K562 (cell line): ENCODE data around the gene AMMECR1L. TPM values are rescaled to one million over a fixed set of nuclear protein-coding genes. Genes with fewer than 3 reads are reported as not detected.

Experiments used
- ATAC-seq: fragments of 200-7000 bp; cut with Tn5 transposase; 3 replicates; pipeline ENCODE4 v1.9.1; 2020; ENCODE audit warnings: moderate library complexity
- BruUV-seq: library from RNA; stranded (reverse); fragments of 400-500 nt; replicated peaks from 2 replicates; lab custom pipeline; 2021; lab: Mats Ljungman, UMichigan
- CTCF ChIA-PET: fragments of 300-600 bp; formaldehyde crosslinking; extraction: SDS; loops from one replicate; lab custom pipeline; 2021; ENCODE audit warnings: low intra/inter-chr PET ratio; lab: Yijun Ruan, JAX
- POLR2A ChIA-PET: fragments of 300-600, 350-650 bp; sonication (Branson Sonifier 250); formaldehyde crosslinking; extraction: SDS; loops from one replicate; lab custom pipeline; 2021; ENCODE audit warnings: antibody characterized with exemption, inconsistent platforms; lab: Yijun Ruan, JAX
- DNase-seq, 4 experiments: peaks; one replicate each; pipeline versions ENCODE4 v3.0.0 to v3.0.0-alpha.2; 2011 to 2018; ENCODE audit warnings: low spot score in 3 of 4, mixed read lengths in 3 of 4; ENCODE audit errors: extremely low read depth in 1 of 4
- FAIRE-seq: peaks from 2 replicates; lab custom pipeline; 2011; peaks lifted over from hg19 to GRCh38; lab: Jason Lieb, UNC
- H2AFZ ChIP-seq: 2 replicates; pipeline ENCODE4 v1.6.0; 2011; ENCODE audit warnings: low read depth, low read length, control low read depth, inconsistent platforms
- H3K27ac ChIP-seq: fragments of 200-600 bp; 3 replicates; pipeline ENCODE4 v1.8.0; 2011; ENCODE audit warnings: low read depth, mild to moderate bottlenecking, control low read depth, inconsistent platforms, low read length, moderate library complexity, mixed read lengths; ENCODE audit errors: extremely low read depth
- H3K27me3 ChIP-seq, 2 experiments: fragments of 300-600 bp in 1 of 2; 2 replicates in 1 of 2; 3 replicates in 1 of 2; pipeline versions ENCODE4 v1.6.0 to v1.8.0; 2011; ENCODE audit warnings: inconsistent platforms in 2 of 2, low read length in 2 of 2, mild to moderate bottlenecking in 1 of 2, mixed read lengths in 1 of 2, moderate library complexity in 1 of 2; ENCODE audit not compliant: control insufficient read depth in 2 of 2, insufficient read depth in 2 of 2
- H3K36me3 ChIP-seq: fragments of 300-600 bp; 3 replicates; pipeline ENCODE4 v1.8.0; 2011; ENCODE audit warnings: mild to moderate bottlenecking, low read length, inconsistent platforms; ENCODE audit not compliant: control insufficient read depth, insufficient read depth
- H3K4me1 ChIP-seq, 2 experiments: fragments of 200-600 bp in 1 of 2; replicated peaks in 1 of 2; 2 replicates in 1 of 2; 3 replicates in 1 of 2; pipeline versions ENCODE4 v1.5.1 to v1.8.0; 2011; ENCODE audit warnings: inconsistent platforms in 2 of 2, low read length in 2 of 2, mild to moderate bottlenecking in 1 of 2, mixed read lengths in 1 of 2, moderate library complexity in 1 of 2; ENCODE audit not compliant: control insufficient read depth in 2 of 2, insufficient read depth in 2 of 2
- H3K4me2 ChIP-seq: 2 replicates; pipeline ENCODE4 v1.6.1; 2011; ENCODE audit warnings: low read length, control low read depth, inconsistent platforms, mixed read lengths; ENCODE audit not compliant: insufficient read depth
- H3K4me3 ChIP-seq: fragments of 200-600 bp; sonication (generic), shearing (Covaris generic); 2 replicates; pipeline ENCODE4 v1.5.1; 2016; ENCODE audit warnings: control low read depth, inconsistent platforms
- H3K79me2 ChIP-seq: fragments of 200-600 bp; 3 replicates; pipeline ENCODE4 v1.8.0; 2011; ENCODE audit warnings: low read length, inconsistent platforms; ENCODE audit not compliant: control insufficient read depth, insufficient read depth
- H3K9ac ChIP-seq, 2 experiments: 2 replicates each; pipeline versions ENCODE4 v1.6.0 to v1.6.1; 2011; ENCODE audit warnings: low read depth in 2 of 2, low read length in 2 of 2, control low read depth in 1 of 2, inconsistent platforms in 1 of 2, mild to moderate bottlenecking in 1 of 2, mixed read lengths in 1 of 2; ENCODE audit not compliant: insufficient read depth in 1 of 2
- H3K9me1 ChIP-seq: one replicate; pipeline ENCODE4 v1.6.0; 2011; ENCODE audit warnings: inconsistent platforms, mild to moderate bottlenecking, low read length, moderate library complexity; ENCODE audit not compliant: control insufficient read depth, insufficient read depth
- H3K9me3 ChIP-seq: replicated peaks from 2 replicates; pipeline ENCODE4 v1.5.1; 2011; ENCODE audit warnings: low read depth, low read length, inconsistent platforms; ENCODE audit not compliant: control insufficient read depth, insufficient read depth
- H4K20me1 ChIP-seq: replicated peaks from 2 replicates; pipeline ENCODE4 v1.6.1; 2011; ENCODE audit warnings: low read length, inconsistent platforms, mixed read lengths; ENCODE audit not compliant: control insufficient read depth, insufficient read depth
- MAFG ChIP-seq: fragments of 450-650 bp; conservative IDR thresholded peaks from 2 replicates; pipeline ENCODE4 v1.6.1; 2016; ENCODE audit warnings: missing genetic modification characterization, missing compliant biosample characterization
- ZNF316 ChIP-seq: fragments of 450-650 bp; IDR thresholded peaks from 2 replicates; pipeline ENCODE4 v1.6.1; 2016
- WGBS: fragments of 100-300 bp; shearing (Covaris generic); methylation state at CpG from one replicate; pipeline ENCODE4 v1.1.6; 2016; ENCODE audit warnings: low coverage, mixed read lengths; ENCODE audit not compliant: insufficient coverage; ENCODE audit errors: missing lambda C conversion rate; 5-methylcytosine and 5-hydroxymethylcytosine counted together
- in situ Hi-C: fragments of 300-500 bp; cut with MboI; formaldehyde crosslinking; loops from 4 replicates; pipeline ENCODE4 v1.15.0; 2018; ENCODE audit warnings: inconsistent platforms, mixed read lengths
- intact Hi-C: fragments of 100-400 bp; cut with micrococcal nuclease; formaldehyde crosslinking; loops from 2 replicates; pipeline ENCODE4 v1.14.2; 2022
- polyA plus RNA-seq, 8 experiments: library from polyadenylated mRNA; depleted of rRNA in 4 of 8; stranded (reverse) in 5 of 8; unstranded in 3 of 8; fragments of >200 nt; fragmentation: Nextera tagmentation in 2 of 8; fragmentation: Illumina TruSeq in 1 of 8; extraction: Ambion mirVana in 2 of 8; extraction: Trizol in 1 of 8; gene quantifications; 2 replicates each; pipeline versions ENCODE4 v1.2.1 to v1.2.3, GENCODE V29; 2011 to 2014; ENCODE audit warnings: inconsistent platforms in 1 of 8, missing spikeins in 1 of 8
- total RNA-seq, 7 experiments: library from RNA; depleted of rRNA in 6 of 7; stranded (reverse); fragments of >200 nt in 6 of 7; fragmentation: Illumina TruSeq in 2 of 7; extraction: Trizol in 2 of 7; gene quantifications; 2 replicates each; pipeline versions ENCODE4 v1.2.1 to v1.2.3, GENCODE V29; 2011 to 2021; ENCODE audit warnings: low replicate concordance in 1 of 7
- TF ChIP-seq, protein P1 (sequence below): sonication (generic); formaldehyde crosslinking; IDR thresholded peaks from 2 replicates; pipeline ENCODE4 v1.8.0; 2022; ENCODE audit warnings: missing genetic modification reagents, mild to moderate bottlenecking, borderline replicate concordance

AMMECR1L gene
- total and polyA plus RNA-seq, 9 of the 15 experiments (the other 6 are each of a cell fraction or from before 2014, with no cell fraction given), result 3.7 to 15.3 (median 9.1) TPM

DNA sequence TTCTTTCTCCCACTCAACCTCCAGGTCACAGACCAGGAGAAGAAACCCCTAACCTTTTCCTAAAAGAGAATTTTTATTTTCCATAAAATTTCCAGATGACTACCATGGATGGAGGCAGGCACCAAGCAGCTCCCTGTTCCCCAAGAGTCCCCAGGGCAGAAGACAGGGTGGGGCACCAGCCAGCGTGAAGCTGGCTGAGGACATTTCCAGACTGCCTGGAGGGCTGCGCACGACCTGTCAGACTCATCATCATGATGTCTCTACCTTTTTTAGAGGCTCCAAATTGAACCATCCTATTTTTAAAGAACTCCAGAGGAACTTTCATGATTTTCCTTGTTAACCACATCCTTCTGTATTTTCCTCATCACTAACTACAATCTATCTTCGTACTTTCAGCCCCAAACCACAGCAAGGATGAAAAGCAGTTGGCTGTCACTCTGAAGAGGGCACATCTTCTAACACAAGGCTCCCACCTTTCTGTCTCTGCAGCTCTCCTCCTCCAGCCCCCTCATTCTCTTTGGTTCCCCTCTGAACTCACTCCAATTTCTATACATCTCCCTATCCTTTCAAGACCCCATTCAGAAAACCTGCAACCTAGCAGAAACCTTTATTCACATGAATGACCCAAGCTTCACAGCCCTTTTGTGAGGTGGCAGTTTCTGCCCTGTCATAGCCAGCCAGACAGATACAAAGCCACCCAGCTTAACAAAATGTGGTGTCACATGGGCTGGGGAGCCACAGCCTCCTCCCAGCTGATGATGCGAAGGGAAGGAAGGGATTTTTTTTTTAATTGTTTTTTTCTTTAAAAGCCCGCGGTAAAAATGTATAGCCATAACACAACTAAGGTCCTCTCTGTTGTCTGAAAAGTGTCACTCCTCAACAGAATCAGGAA lies 11.1 kb downstream of the AMMECR1L start:
- in situ Hi-C loops, result no loop called here
- Histone ChIP-seq H4K20me1 (no peaks in the 10 kb centered on the region; the same call in 1 of the 2 replicates), H3K9ac (no peak overlapping the region)
- TF ChIP-seq MAFG (tag) (peak; percentile 31; the same call in 1 of the 2 replicates), ZNF316 (0 out of 2 replicates have a peak, but pooled peaks have one; percentile 28)
- TF ChIP-seq, protein P1, sequence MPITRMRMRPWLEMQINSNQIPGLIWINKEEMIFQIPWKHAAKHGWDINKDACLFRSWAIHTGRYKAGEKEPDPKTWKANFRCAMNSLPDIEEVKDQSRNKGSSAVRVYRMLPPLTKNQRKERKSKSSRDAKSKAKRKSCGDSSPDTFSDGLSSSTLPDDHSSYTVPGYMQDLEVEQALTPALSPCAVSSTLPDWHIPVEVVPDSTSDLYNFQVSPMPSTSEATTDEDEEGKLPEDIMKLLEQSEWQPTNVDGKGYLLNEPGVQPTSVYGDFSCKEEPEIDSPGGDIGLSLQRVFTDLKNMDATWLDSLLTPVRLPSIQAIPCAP (CRISPR knock-in tag), result no peak
- TF ChIP-seq, all 486 proteins: peak for 2
- Histone ChIP-seq H3K4me2 (no peak overlapping the region), H3K36me3 (peaks cover 56% of the 10 kb centered on the region), H3K9me3 (no peaks in the 10 kb centered on the region), H3K79me2 (peaks cover 48% of the 10 kb centered on the region), H2AFZ (no peak overlapping the region), H3K9me1 (no peaks in the 10 kb centered on the region), H3K4me3 (no peak overlapping the region), H3K27me3 (no peaks in the 10 kb centered on the region), H3K27ac (no peak overlapping the region), H3K4me1 (no peaks in the 10 kb centered on the region; a peak in 1 of 5 replicates)
- intact Hi-C loops, result loop anchor here (10.0 kb wide), 1 partner anchor 90 kb away; no protein-coding TSS in a partner anchor
- WGBS, result 63% methylated on average over 7 of the region's 7 CpGs
- BruUV-seq, result no TSS peak
- ATAC-seq, result peak; percentile 50; the same call in 1 of the 3 replicates
- no peak for DNase-seq
- FAIRE-seq, result no peak
- ChIA-PET POLR2A (interaction anchor here (1.0 to 2.0 kb wide), 3 partner anchors 8 to 12 kb away, joined by 3 to 6 read pairs (median 4); no protein-coding TSS in a partner anchor), CTCF (no interaction called here)
